HG02870 (cell line): ENCODE results near the gene TBC1D13.
"Not testable (repeated sequence)": the region's sequence is repeated elsewhere in the genome, so short reads cannot be mapped to it uniquely, and the experiment has no call there.

Experiments
- ATAC-seq: cut with Tn5 transposase; IDR thresholded peaks from one replicate; pipeline ENCODE4 v1.9.1; 2021; ENCODE audit warnings: mild to moderate bottlenecking, moderate library complexity; ENCODE audit not compliant: unreplicated experiment

The TBC1D13 gene

GRCh38 chr9:128843171-128843570 lies 56.1 kb downstream of the TBC1D13 start:
- not testable (repeated sequence) for ATAC-seq

- no peak for ATAC-seq
Observed at GRCh38 chr9:128845186-128845931, 58.3 kb downstream of the TBC1D13 start.

GRCh38 chr9:128846680-128847030 lies 59.6 kb downstream of the TBC1D13 start:
- ATAC-seq = no peak

GRCh38 chr9:128847803-128848202 lies 60.8 kb downstream of the TBC1D13 start:
- ATAC-seq = no peak

- ATAC-seq = not testable (repeated sequence)
Observed at GRCh38 chr9:128851024-128851423, 64.0 kb downstream of the TBC1D13 start.

- ATAC-seq = not testable (repeated sequence)
Observed at GRCh38 chr9:128851779-128852600, 64.9 kb downstream of the TBC1D13 start.

- not testable (repeated sequence) for ATAC-seq
Observed at GRCh38 chr9:128852646-128853045, 65.6 kb downstream of the TBC1D13 start.

- not testable (repeated sequence) for ATAC-seq
Observed at GRCh38 chr9:128854454-128854853, 67.4 kb downstream of the TBC1D13 start.

GRCh38 chr9:128858476-128858875 lies 71.4 kb downstream of the TBC1D13 start:
- not testable (repeated sequence) for ATAC-seq
